ENCODE measurements around the gene DHRS2.
"Not testable (repeated sequence)": the region's sequence is repeated elsewhere in the genome, so short reads cannot be mapped to it uniquely, and the experiment has no call there.

DHRS2 gene

GRCh38 chr14:23632461-23633159, 3.6 kb upstream of the DHRS2 start:
- Histone ChIP-seq H3K4ac (ENCODE audit: low read depth in 1 of 2, low read length in 2 of 2) (no peak overlapping the region), H2BK120ac (ENCODE audit: low read depth, low read length) (no peak overlapping the region), H3K4me2 (ENCODE audit: low read length, poor library complexity, severe bottlenecking) (no peak overlapping the region), H3K79me1 (replicated peaks; ENCODE audit: low read length, poor library complexity, severe bottlenecking) (no peaks in the 10 kb centered on the region), H2AFZ (ENCODE audit: low read depth, low read length) (no peak overlapping the region), H3K9me3 (ENCODE audit: control insufficient read depth, low read length) (no peaks in the 10 kb centered on the region), H3K27ac (ENCODE audit: low read length, poor library complexity, severe bottlenecking) (no peak overlapping the region), H4K8ac (ENCODE audit: low read length) (no peak overlapping the region), H4K91ac (ENCODE audit: low read length) (no peak overlapping the region), H3K9ac (ENCODE audit: low read length) (peak overlapping the region; percentile 32), H2BK5ac (ENCODE audit: low read depth, low read length, poor library complexity, severe bottlenecking) (no peak overlapping the region), H3K4me1 (ENCODE audit: control insufficient read depth, insufficient read depth, low read depth, low read length) (peaks cover 5% of the 10 kb centered on the region), H2AK5ac (ENCODE audit: low read length, severe bottlenecking) (no peak overlapping the region), H3K18ac (ENCODE audit: low read depth in 1 of 2, low read length in 2 of 2) (no peak overlapping the region), H3K27me3 (ENCODE audit: control insufficient read depth in 1 of 2, insufficient read depth in 1 of 2, low read length in 2 of 2) (peaks cover 7 to 9% of the 10 kb centered on the region in 2 experiments), H3K23ac (ENCODE audit: low read length in 2 of 2) (no peak overlapping the region), H2BK15ac (ENCODE audit: low read depth, poor library complexity, severe bottlenecking) (no peak overlapping the region), H3K14ac (ENCODE audit: low read length in 2 of 2) (no peak overlapping the region), H2BK12ac (ENCODE audit: low read length in 2 of 2) (no peak overlapping the region), H3K36me3 (ENCODE audit: control insufficient read depth in 1 of 2, insufficient read depth in 2 of 2, low read depth in 1 of 2, low read length in 2 of 2) (no peaks in the 10 kb centered on the region), H3K4me3 (ENCODE audit: insufficient read depth in 1 of 2, low read depth in 1 of 2, low read length in 2 of 2) (no peak overlapping the region)
- no peak for DNase-seq
- WGBS: 52% methylated on average over 4 of the region's 4 CpGs

GRCh38 chr14:23633160-23633701, 2.9 kb upstream of the DHRS2 start:
- Histone ChIP-seq H3K23ac (ENCODE audit: low read length in 2 of 2) (no peak overlapping the region), H3K9ac (ENCODE audit: low read length) (no peak overlapping the region), H3K14ac (ENCODE audit: low read length in 2 of 2) (no peak overlapping the region), H3K4ac (ENCODE audit: low read depth in 1 of 2, low read length in 2 of 2) (no peak overlapping the region), H4K91ac (ENCODE audit: low read length) (no peak overlapping the region), H4K8ac (ENCODE audit: low read length) (no peak overlapping the region), H3K27ac (ENCODE audit: low read length, poor library complexity, severe bottlenecking) (no peak overlapping the region), H2BK12ac (ENCODE audit: low read length in 2 of 2) (no peak overlapping the region), H2BK120ac (ENCODE audit: low read depth, low read length) (no peak overlapping the region), H2AK5ac (ENCODE audit: low read length, severe bottlenecking) (no peak overlapping the region), H3K9me3 (ENCODE audit: control insufficient read depth, low read length) (no peaks in the 10 kb centered on the region), H3K4me3 (ENCODE audit: insufficient read depth in 1 of 2, low read depth in 1 of 2, low read length in 2 of 2) (no peak overlapping the region), H2AFZ (ENCODE audit: low read depth, low read length) (no peak overlapping the region), H3K4me1 (ENCODE audit: control insufficient read depth, insufficient read depth, low read depth, low read length) (peaks cover 5% of the 10 kb centered on the region), H3K79me1 (replicated peaks; ENCODE audit: low read length, poor library complexity, severe bottlenecking) (no peaks in the 10 kb centered on the region), H3K4me2 (ENCODE audit: low read length, poor library complexity, severe bottlenecking) (no peak overlapping the region), H2BK15ac (ENCODE audit: low read depth, poor library complexity, severe bottlenecking) (no peak overlapping the region), H2BK5ac (ENCODE audit: low read depth, low read length, poor library complexity, severe bottlenecking) (no peak overlapping the region), H3K18ac (ENCODE audit: low read depth in 1 of 2, low read length in 2 of 2) (no peak overlapping the region), H3K36me3 (ENCODE audit: control insufficient read depth in 1 of 2, insufficient read depth in 2 of 2, low read depth in 1 of 2, low read length in 2 of 2) (no peaks in the 10 kb centered on the region), H3K27me3 (ENCODE audit: control insufficient read depth in 1 of 2, insufficient read depth in 1 of 2, low read length in 2 of 2) (peaks cover 7 to 9% of the 10 kb centered on the region in 2 experiments)
- peak; percentile 5 for DNase-seq
- 80% methylated on average over 4 of the region's 4 CpGs for WGBS

GRCh38 chr14:23634698-23635412, 1.3 kb upstream of the DHRS2 start:
- H2AFZ ChIP-seq (ENCODE audit: low read depth, low read length); H3K9ac ChIP-seq (ENCODE audit: low read length); H3K27ac ChIP-seq (ENCODE audit: low read length, poor library complexity, severe bottlenecking); DNase-seq; H4K91ac ChIP-seq (ENCODE audit: low read length); H3K23ac ChIP-seq (ENCODE audit: low read length in 2 of 2); H3K4me3 ChIP-seq (ENCODE audit: insufficient read depth in 1 of 2, low read depth in 1 of 2, low read length in 2 of 2); H3K14ac ChIP-seq (ENCODE audit: low read length in 2 of 2); H3K36me3 ChIP-seq (ENCODE audit: control insufficient read depth in 1 of 2, insufficient read depth in 2 of 2, low read depth in 1 of 2, low read length in 2 of 2); H4K8ac ChIP-seq (ENCODE audit: low read length); H3K4me2 ChIP-seq (ENCODE audit: low read length, poor library complexity, severe bottlenecking); H3K4ac ChIP-seq (ENCODE audit: low read depth in 1 of 2, low read length in 2 of 2); H3K18ac ChIP-seq (ENCODE audit: low read depth in 1 of 2, low read length in 2 of 2); H2AK5ac ChIP-seq (ENCODE audit: low read length, severe bottlenecking); H2BK120ac ChIP-seq (ENCODE audit: low read depth, low read length); H3K27me3 ChIP-seq (ENCODE audit: control insufficient read depth in 1 of 2, insufficient read depth in 1 of 2, low read length in 2 of 2); H3K79me1 ChIP-seq (replicated peaks; ENCODE audit: low read length, poor library complexity, severe bottlenecking); H2BK15ac ChIP-seq (ENCODE audit: low read depth, poor library complexity, severe bottlenecking); H2BK12ac ChIP-seq (ENCODE audit: low read length in 2 of 2); H3K4me1 ChIP-seq (ENCODE audit: control insufficient read depth, insufficient read depth, low read depth, low read length); H3K9me3 ChIP-seq (ENCODE audit: control insufficient read depth, low read length); H2BK5ac ChIP-seq (ENCODE audit: low read depth, low read length, poor library complexity, severe bottlenecking): not testable (repeated sequence)
- WGBS: 55% methylated on average over 5 of the region's 5 CpGs

- not testable (repeated sequence) for H2BK15ac ChIP-seq (ENCODE audit: low read depth, poor library complexity, severe bottlenecking); H3K27me3 ChIP-seq (ENCODE audit: control insufficient read depth in 1 of 2, insufficient read depth in 1 of 2, low read length in 2 of 2); H3K27ac ChIP-seq (ENCODE audit: low read length, poor library complexity, severe bottlenecking); DNase-seq; H4K8ac ChIP-seq (ENCODE audit: low read length); H3K4me3 ChIP-seq (ENCODE audit: insufficient read depth in 1 of 2, low read depth in 1 of 2, low read length in 2 of 2); H3K4me1 ChIP-seq (ENCODE audit: control insufficient read depth, insufficient read depth, low read depth, low read length); H2AFZ ChIP-seq (ENCODE audit: low read depth, low read length); H2BK120ac ChIP-seq (ENCODE audit: low read depth, low read length); H3K36me3 ChIP-seq (ENCODE audit: control insufficient read depth in 1 of 2, insufficient read depth in 2 of 2, low read depth in 1 of 2, low read length in 2 of 2); H2BK12ac ChIP-seq (ENCODE audit: low read length in 2 of 2); H4K91ac ChIP-seq (ENCODE audit: low read length); H2BK5ac ChIP-seq (ENCODE audit: low read depth, low read length, poor library complexity, severe bottlenecking); H3K23ac ChIP-seq (ENCODE audit: low read length in 2 of 2); H3K9me3 ChIP-seq (ENCODE audit: control insufficient read depth, low read length); H3K4ac ChIP-seq (ENCODE audit: low read depth in 1 of 2, low read length in 2 of 2); H3K14ac ChIP-seq (ENCODE audit: low read length in 2 of 2); H3K79me1 ChIP-seq (replicated peaks; ENCODE audit: low read length, poor library complexity, severe bottlenecking); H3K18ac ChIP-seq (ENCODE audit: low read depth in 1 of 2, low read length in 2 of 2); H3K4me2 ChIP-seq (ENCODE audit: low read length, poor library complexity, severe bottlenecking); H2AK5ac ChIP-seq (ENCODE audit: low read length, severe bottlenecking); H3K9ac ChIP-seq (ENCODE audit: low read length)
- 70% methylated on average over 4 of the region's 4 CpGs for WGBS
Observed at GRCh38 chr14:23637312-23637654, 1.1 kb downstream of the DHRS2 start.

All from mesenchymal stem cell (in vitro differentiated cells and primary cell).